DND-41 (cell line): ENCODE measurements around the gene ABCB11.

Experiments
- CTCF ChIP-seq: IDR thresholded peaks from 2 replicates; pipeline ENCODE4 v1.5.1; 2012; ENCODE audit warnings: borderline replicate concordance, low read length, moderate library complexity, mild to moderate bottlenecking; ENCODE audit not compliant: poor library complexity, severe bottlenecking; ENCODE audit errors: extremely low read depth
- EZH2 ChIP-seq: IDR thresholded peaks from 3 replicates; pipeline ENCODE4 v1.6.1; 2012; ENCODE audit warnings: borderline replicate concordance, low read depth, mild to moderate bottlenecking, moderate library complexity, low read length, inconsistent platforms; ENCODE audit not compliant: severe bottlenecking

- TF ChIP-seq CTCF (no peak), EZH2 (no peak)
Measured at GRCh38 chr2:168992026-168992425, 39.1 kb downstream of the ABCB11 start.
